Keratinocyte (primary cell): Measurements from ENCODE around the gene STK32B. TPM values are rescaled to one million over a fixed set of nuclear protein-coding genes. Genes with fewer than 3 reads are reported as not detected.

Experiments
- DNase-seq: peaks from one replicate; pipeline ENCODE4 v3.0.0-alpha.2; 2011; ENCODE audit warnings: low read depth, missing footprints, low spot score
- FAIRE-seq: peaks from 2 replicates; lab custom pipeline; 2011; peaks lifted over from hg19 to GRCh38; lab: Jason Lieb, UNC
- H2AFZ ChIP-seq: 2 replicates; pipeline ENCODE4 v1.6.0; 2012; ENCODE audit warnings: low read length, control low read depth, inconsistent platforms; ENCODE audit not compliant: control insufficient read depth
- H3K27ac ChIP-seq: 2 replicates; pipeline ENCODE4 v1.5.1; 2011; ENCODE audit warnings: low read length; ENCODE audit not compliant: control insufficient read depth, insufficient read depth
- H3K27me3 ChIP-seq: 3 replicates; pipeline ENCODE4 v1.6.0; 2011; ENCODE audit warnings: low read length; ENCODE audit not compliant: control insufficient read depth, insufficient read depth; ENCODE audit errors: extremely low read depth
- H3K36me3 ChIP-seq, 2 experiments: 2 replicates in 1 of 2; 3 replicates in 1 of 2; pipeline ENCODE4 v1.5.1; 2011; ENCODE audit warnings: low read length in 2 of 2, mild to moderate bottlenecking in 1 of 2; ENCODE audit not compliant: control insufficient read depth in 2 of 2, insufficient read depth in 2 of 2; ENCODE audit errors: extremely low read depth in 1 of 2
- H3K4me1 ChIP-seq: 3 replicates; pipeline ENCODE4 v1.5.1; 2011; ENCODE audit warnings: low read length; ENCODE audit not compliant: control insufficient read depth, insufficient read depth; ENCODE audit errors: extremely low read depth
- H3K4me2 ChIP-seq: 3 replicates; pipeline ENCODE4 v1.6.0; 2011; ENCODE audit warnings: low read depth, low read length; ENCODE audit not compliant: control insufficient read depth, insufficient read depth; ENCODE audit errors: extremely low read depth
- H3K4me3 ChIP-seq, 3 experiments: fragments of 200-600 bp in 1 of 3; sonication (generic) in 1 of 3; 2 replicates in 2 of 3; 3 replicates in 1 of 3; pipeline ENCODE4 v1.5.1; 2011 to 2016; ENCODE audit warnings: low read length in 3 of 3, mild to moderate bottlenecking in 3 of 3, control low read depth in 2 of 3, inconsistent platforms in 1 of 3, low read depth in 1 of 3, mixed read lengths in 1 of 3, mixed run types in 1 of 3, moderate library complexity in 1 of 3; ENCODE audit not compliant: control insufficient read depth in 2 of 3, insufficient read depth in 2 of 3; ENCODE audit errors: extremely low read depth in 1 of 3
- H3K79me2 ChIP-seq: 2 replicates; pipeline ENCODE4 v1.6.0; 2012; ENCODE audit warnings: low read length; ENCODE audit not compliant: control insufficient read depth, insufficient read depth
- H3K9ac ChIP-seq: 3 replicates; pipeline ENCODE4 v1.6.0; 2011; ENCODE audit warnings: low read length; ENCODE audit not compliant: control insufficient read depth, insufficient read depth; ENCODE audit errors: extremely low read depth
- H3K9me1 ChIP-seq: 3 replicates; pipeline ENCODE4 v1.6.0; 2011; ENCODE audit warnings: low read length; ENCODE audit not compliant: control insufficient read depth, insufficient read depth; ENCODE audit errors: extremely low read depth
- H3K9me3 ChIP-seq: 2 replicates; pipeline ENCODE4 v1.5.1; 2012; ENCODE audit warnings: low read depth, low read length; ENCODE audit not compliant: control insufficient read depth
- H4K20me1 ChIP-seq: 3 replicates; pipeline ENCODE4 v1.6.0; 2011; ENCODE audit warnings: low read length; ENCODE audit not compliant: control insufficient read depth, insufficient read depth; ENCODE audit errors: extremely low read depth
- EZH2 ChIP-seq: IDR thresholded peaks from one replicate; pipeline ENCODE4 v1.6.1; 2012; ENCODE audit warnings: inconsistent platforms, mild to moderate bottlenecking, low read length, moderate library complexity
- dilution Hi-C: fragments of 300-500 bp; cut with MboI; formaldehyde crosslinking; loops from one replicate; pipeline ENCODE4 v1.7.0; 2020; ENCODE audit warnings: low sequenced_read_pairs; ENCODE audit not compliant: extremely low pct_ligation_motif_present
- polyA plus RNA-seq, 5 experiments: library from polyadenylated mRNA; depleted of rRNA in 3 of 5; stranded (reverse) in 3 of 5; stranded (forward) in 1 of 5; unstranded in 1 of 5; fragments of >200 nt; gene quantifications; 1 replicate in 1 of 5; 2 replicates in 3 of 5; 3 replicates in 1 of 5; pipeline versions ENCODE4 v1.2.1 to v1.2.3, GENCODE V29; 2011 to 2012; ENCODE audit warnings: missing spikeins in 2 of 5, low read depth in 1 of 5, low replicate concordance in 1 of 5
- TF ChIP-seq, protein P1 (sequence below), 3 experiments: IDR thresholded peaks in 1 of 3; conservative IDR thresholded peaks in 1 of 3; optimal IDR thresholded peaks in 1 of 3; 2 replicates in 2 of 3; 3 replicates in 1 of 3; pipeline versions ENCODE3 to v1.5.1; 2011; ENCODE audit warnings: low read length in 3 of 3, mild to moderate bottlenecking in 3 of 3, moderate library complexity in 2 of 3, control low read depth in 1 of 3, inconsistent platforms in 1 of 3; ENCODE audit not compliant: insufficient read depth in 2 of 3; ENCODE audit errors: extremely low read depth in 1 of 3

The STK32B gene
- polyA plus RNA-seq, 1 donor (not counting 4 experiments of a cell fraction or from before 2014, with no cell fraction given), result 3.4 TPM

DNA sequence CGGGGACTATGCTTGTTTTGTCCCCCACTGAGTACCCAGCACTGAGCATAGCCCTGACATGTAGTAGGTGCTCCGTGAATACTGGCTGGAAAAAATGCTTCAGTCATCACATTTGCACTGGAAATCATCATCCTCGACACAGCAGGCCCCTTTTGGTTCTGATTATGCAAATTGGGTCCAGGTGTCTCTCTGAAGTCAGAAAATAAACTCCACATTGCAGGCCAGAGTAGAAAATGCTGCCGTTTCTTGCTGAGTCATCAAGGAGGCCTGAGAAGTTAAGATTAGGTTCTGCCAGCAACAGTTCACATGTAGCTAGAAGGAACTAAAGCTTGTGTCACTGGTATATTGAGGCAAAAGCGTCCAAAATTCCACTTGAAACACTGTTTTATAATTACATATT is 15.0 kb upstream of the STK32B start:
- Histone ChIP-seq H3K9me1 (no peaks in the 10 kb centered on the region), H3K79me2 (no peaks in the 10 kb centered on the region), H2AFZ (peak overlapping the region; percentile 36), H4K20me1 (no peaks in the 10 kb centered on the region), H3K9me3 (no peaks in the 10 kb centered on the region), H3K36me3 (no peaks in the 10 kb centered on the region), H3K27ac (no peak overlapping the region), H3K9ac (no peak overlapping the region), H3K4me2 (no peak overlapping the region), H3K27me3 (no peaks in the 10 kb centered on the region), H3K4me3 (no peak overlapping the region), H3K4me1 (peaks cover 31% of the 10 kb centered on the region)
- TF ChIP-seq, protein P1, sequence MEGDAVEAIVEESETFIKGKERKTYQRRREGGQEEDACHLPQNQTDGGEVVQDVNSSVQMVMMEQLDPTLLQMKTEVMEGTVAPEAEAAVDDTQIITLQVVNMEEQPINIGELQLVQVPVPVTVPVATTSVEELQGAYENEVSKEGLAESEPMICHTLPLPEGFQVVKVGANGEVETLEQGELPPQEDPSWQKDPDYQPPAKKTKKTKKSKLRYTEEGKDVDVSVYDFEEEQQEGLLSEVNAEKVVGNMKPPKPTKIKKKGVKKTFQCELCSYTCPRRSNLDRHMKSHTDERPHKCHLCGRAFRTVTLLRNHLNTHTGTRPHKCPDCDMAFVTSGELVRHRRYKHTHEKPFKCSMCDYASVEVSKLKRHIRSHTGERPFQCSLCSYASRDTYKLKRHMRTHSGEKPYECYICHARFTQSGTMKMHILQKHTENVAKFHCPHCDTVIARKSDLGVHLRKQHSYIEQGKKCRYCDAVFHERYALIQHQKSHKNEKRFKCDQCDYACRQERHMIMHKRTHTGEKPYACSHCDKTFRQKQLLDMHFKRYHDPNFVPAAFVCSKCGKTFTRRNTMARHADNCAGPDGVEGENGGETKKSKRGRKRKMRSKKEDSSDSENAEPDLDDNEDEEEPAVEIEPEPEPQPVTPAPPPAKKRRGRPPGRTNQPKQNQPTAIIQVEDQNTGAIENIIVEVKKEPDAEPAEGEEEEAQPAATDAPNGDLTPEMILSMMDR (optimal IDR thresholded peaks at IDR 0.05 in 1 of 3, IDR thresholded peaks at IDR 0.05 in 1 of 3, conservative IDR thresholded peaks at IDR 0.05 in 1 of 3; ENCODE audit: extremely low read depth in 1 of 3, insufficient read depth in 2 of 3, low read length in 3 of 3), result no peak
- no peak for TF ChIP-seq EZH2
- FAIRE-seq, result peak; percentile 44
- DNase-seq, result no peak
- dilution Hi-C loops, result no loop called here

DNA sequence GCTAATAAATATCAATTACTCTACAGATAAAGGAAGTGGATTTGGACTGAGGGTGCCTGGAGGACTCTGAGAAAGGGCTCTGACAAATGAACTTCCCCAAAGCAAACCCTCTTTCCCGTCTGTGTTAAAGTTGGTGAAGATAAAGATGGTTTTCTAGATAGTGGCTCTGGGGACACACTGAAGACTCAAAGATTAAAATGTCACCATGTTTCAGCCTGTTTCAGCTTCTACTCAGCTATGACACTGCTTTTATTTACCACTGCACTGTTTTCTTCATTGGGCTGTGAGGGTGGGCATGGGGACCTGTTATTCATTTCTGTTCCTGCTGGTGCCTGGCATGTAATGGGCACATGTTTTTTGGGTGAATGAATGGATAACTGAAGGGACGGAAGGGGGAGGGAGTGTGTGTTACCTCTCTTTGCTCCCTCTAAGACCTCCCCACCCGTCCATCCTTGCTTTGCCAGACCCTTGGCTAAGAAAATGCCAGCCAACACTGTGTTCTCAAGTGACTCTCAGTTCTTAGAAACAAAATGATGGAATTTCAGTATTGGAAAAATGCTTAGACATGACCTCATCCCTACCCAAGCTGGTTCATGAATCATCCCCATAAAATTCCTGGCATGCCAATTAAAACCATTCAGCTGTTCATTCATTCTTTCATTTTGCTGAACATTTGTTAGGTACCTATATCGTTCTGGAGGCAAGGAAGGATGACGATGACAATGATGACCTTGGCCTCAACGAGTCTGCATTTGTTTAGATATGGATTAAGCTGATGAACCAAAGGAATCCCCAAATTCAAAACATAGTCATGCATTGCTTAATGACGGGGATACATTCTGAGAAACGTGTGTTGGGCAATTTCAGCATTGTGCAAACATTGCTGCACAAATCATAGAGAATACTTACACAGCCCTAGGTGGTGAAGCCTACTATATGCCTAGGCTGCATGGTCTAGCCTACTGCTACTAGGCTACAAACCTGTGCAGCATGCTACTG is 13.4 kb upstream of the STK32B start:
- peak; percentile 81 for DNase-seq

More for the DNA sequence above, 13.4 kb upstream of the STK32B start:
- Histone ChIP-seq H3K79me2 (no peaks in the 10 kb centered on the region), H3K4me1 (peaks cover 31% of the 10 kb centered on the region), H4K20me1 (no peaks in the 10 kb centered on the region), H3K4me2 (peak overlapping the region; percentile 68), H3K9me3 (no peaks in the 10 kb centered on the region), H3K9ac (no peak overlapping the region), H2AFZ (peak overlapping the region; percentile 44), H3K27ac (peak overlapping the region; percentile 1), H3K36me3 (no peaks in the 10 kb centered on the region), H3K9me1 (no peaks in the 10 kb centered on the region), H3K27me3 (no peaks in the 10 kb centered on the region), H3K4me3 (peak overlapping the region in 1 of 3 experiments; percentile 5)
- peak; percentile 96 for FAIRE-seq
- dilution Hi-C loops, result no loop called here
- TF ChIP-seq, protein P1 (optimal IDR thresholded peaks at IDR 0.05 in 1 of 3, IDR thresholded peaks at IDR 0.05 in 1 of 3, conservative IDR thresholded peaks at IDR 0.05 in 1 of 3; ENCODE audit: extremely low read depth in 1 of 3, insufficient read depth in 2 of 3, low read length in 3 of 3), result no peak
- TF ChIP-seq EZH2, result no peak
